NCI-H748 (cell line): ENCODE results near the gene ATP8B2.
A peak's percentile ranks its signal among the peaks of the same experiment; 100 is the strongest.
"Not testable (repeated sequence)": the region's sequence is repeated elsewhere in the genome, so short reads cannot be mapped to it uniquely, and the experiment has no call there.

Experiments used
- DNase-seq: peaks from one replicate; lab custom pipeline; 2025; ENCODE audit not compliant: unreplicated experiment; lab: John Stamatoyannopoulos, UW

Gene ATP8B2

DNA sequence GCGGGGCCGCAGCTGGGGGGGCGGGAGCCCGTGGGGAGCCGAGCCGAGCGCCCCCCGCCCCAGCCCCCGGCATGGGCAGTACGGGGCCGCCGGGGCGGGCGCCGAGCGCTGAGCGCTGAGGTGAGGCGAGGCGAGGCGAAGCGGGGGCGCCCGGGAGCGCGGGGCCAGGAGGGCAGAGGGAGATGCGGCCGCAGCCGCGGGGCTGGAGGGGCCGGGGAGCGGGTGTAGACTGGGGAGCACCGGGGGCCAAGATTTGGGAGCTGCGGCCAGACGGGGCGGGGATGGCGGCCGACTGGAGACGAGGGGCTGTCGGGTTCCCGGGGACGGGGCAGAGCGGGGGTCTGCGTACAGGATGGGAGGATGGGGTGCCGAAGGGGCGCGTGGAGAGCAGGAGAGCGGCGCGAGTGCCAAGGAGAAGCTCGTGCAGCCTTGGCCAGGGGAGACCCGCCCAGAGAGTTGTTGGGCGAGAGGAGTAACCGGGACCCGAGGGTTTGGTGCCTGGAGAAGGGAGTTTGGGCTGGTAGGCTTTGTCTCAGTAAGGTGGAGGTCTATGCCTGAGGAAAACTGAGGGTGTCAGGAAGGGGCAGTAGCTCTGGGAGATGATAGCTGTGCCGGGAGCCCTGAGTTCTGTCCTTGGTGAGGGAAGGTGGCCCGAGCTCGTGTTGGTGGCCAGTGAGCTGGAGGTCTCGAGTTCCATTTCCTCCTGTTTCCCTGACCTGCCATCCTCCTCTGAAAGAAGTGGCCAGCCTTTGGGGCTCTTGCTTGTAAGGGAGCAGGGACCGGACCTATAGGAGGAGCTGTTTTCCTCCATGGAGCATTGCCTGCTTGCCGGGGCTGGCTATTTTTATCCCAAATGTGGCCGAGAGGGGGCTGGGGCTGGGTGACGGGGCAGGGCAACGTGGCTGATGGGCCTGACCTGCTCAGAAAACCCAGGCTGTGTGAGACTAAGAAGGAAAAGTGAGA is 539 bp downstream of the ATP8B2 start:
- DNase-seq = peak; percentile 57

- no peak for DNase-seq
These were observed 1.5 kb downstream of the ATP8B2 start for GRCh38 chr1:154326546-154327465.

GRCh38 chr1:154327466-154328317 is 2.4 kb downstream of the ATP8B2 start:
- peak; percentile 65 for DNase-seq

GRCh38 chr1:154328318-154329151 is 3.2 kb downstream of the ATP8B2 start:
- peak; percentile 90 for DNase-seq

GRCh38 chr1:154329152-154329521 is 3.8 kb downstream of the ATP8B2 start:
- peak; percentile 34 for DNase-seq

DNA sequence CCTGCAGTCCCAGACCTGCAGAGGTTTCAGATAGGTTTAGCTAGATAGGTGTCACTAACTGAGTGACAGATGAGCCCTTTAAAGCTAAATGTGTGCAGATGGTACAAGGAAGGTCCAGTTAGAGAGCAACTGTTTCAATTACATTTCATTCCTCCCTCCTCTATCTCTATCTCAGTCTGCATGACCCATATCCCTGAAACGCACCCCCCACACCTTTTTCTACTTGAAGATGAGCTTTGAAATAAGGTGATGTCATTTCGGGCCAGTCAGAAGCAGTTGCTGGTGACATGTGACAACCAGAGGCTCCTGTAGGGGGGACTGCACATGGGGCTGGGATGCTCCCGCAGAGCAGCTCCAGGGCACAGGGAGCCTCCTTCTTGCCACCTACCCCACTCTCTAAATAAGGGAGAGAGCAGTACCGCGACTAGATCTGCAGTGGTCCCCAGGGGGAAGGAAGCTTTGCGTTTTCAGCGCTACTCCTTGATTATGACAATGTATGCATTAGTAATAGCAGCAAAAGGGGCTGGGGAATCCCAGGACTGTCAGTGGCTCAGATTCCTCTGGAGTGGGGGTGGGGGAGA is 4.3 kb downstream of the ATP8B2 start:
- peak; percentile 14 for DNase-seq

GRCh38 chr1:154330669-154331068 is 5.3 kb downstream of the ATP8B2 start:
- no peak for DNase-seq

DNA sequence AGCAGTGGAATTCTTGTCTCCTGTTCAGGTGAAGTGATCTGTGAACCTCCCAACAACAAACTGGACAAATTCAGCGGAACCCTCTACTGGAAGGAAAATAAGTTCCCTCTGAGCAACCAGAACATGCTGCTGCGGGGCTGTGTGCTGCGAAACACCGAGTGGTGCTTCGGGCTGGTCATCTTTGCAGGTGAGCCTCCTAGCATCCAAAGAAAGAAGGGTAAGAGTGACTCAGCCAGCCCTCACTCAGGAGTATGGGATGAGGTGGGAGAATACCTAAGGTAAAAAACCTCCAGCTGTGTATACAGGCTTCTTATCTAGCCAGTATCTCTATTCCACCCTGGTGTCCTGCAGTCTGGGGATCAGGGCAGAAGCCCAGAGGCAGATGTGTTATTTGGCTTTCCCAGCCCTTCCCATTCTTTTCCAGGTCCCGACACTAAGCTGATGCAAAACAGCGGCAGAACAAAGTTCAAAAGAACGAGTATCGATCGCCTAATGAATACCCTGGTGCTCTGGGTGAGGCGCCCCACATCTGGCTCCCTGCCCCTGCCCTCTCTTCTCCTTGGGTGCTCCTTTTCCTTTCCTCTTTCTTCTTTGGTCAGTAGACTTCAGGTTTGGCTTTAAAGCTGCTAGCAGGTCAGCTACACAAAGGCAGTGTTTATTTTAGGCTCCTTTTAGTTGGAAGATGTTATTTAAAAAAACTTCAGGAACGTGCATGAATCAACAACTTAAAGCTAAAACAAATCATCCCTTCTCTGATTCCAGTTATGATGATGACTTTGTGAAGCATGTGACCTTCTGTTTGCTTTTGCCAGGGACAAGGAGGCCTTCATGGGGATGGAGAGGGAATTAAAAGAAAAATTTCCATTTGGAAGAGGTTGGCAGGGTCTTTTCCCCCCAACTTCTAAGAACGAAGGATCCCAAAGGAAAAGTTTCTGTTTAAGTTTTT is 9.0 kb downstream of the ATP8B2 start:
- DNase-seq = no peak

GRCh38 chr1:154335025-154335714 is 9.8 kb downstream of the ATP8B2 start:
- DNase-seq = peak; percentile 77

GRCh38 chr1:154337253-154337894 is 12.0 kb downstream of the ATP8B2 start:
- no peak for DNase-seq

GRCh38 chr1:154338875-154339274 is 13.6 kb downstream of the ATP8B2 start:
- DNase-seq = no peak

DNA sequence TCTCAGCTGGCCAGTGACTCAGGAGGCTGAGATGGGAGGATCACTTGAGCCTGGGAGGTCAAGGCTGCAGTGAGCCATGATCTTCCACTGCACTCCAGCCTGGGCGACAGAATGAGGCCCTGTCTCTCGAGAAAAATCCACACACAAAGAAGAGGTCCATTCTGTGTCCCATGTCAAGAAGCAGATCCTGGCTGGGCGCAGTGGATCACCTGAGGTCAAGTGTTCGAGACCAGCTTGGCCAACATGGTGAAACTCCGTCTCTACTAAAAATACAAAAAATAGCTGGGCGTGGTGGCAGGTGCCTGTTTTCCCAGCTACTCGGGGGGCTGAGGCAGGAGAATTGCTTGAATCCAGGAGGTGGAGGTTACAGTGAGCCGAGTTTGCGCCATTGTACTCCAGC is 16.0 kb downstream of the ATP8B2 start:
- DNase-seq = not testable (repeated sequence)

GRCh38 chr1:154342132-154342531 is 16.8 kb downstream of the ATP8B2 start:
- no peak for DNase-seq

- no peak for DNase-seq
These were observed 17.6 kb downstream of the ATP8B2 start for GRCh38 chr1:154342836-154343472.

DNA sequence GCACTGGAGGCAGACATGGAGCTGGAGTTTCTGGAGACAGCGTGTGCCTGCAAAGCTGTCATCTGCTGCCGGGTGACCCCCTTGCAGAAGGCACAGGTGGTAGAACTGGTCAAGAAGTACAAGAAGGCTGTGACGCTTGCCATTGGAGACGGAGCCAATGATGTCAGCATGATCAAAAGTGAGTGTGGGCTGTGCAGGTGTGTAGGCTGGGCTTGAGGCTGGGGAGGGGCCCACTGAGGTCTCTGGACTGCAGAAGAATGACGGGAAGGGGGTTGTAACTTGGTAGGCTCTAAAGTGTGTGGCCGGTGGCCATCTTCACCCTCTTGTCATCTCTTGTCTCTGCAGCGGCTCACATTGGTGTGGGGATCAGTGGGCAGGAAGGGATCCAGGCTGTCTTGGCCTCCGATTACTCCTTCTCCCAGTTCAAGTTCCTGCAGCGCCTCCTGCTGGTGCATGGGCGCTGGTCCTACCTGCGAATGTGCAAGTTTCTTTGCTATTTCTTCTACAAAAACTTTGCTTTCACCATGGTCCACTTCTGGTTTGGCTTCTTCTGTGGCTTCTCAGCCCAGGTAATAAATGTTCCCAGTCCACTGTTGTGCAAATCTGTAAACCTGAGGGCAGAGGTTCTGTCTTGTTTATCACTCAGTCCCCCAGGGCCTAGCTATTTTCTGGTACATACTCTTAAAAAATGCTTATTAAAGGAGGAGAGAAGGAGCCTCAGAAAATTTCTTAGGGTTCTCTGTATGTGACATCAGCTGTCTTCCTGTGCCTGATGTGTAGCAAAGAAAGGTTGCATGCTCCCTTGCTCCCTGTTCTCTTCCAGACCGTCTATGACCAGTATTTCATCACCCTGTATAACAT is 19.9 kb downstream of the ATP8B2 start:
- peak; percentile 15 for DNase-seq
